Measurements from ENCODE around the gene RBPJL.

The RBPJL gene

GRCh38 chr20:45294003-45294368 lies 12.7 kb upstream of the RBPJL start:
- DNase-seq, result no peak

GRCh38 chr20:45294659-45295058 lies 12.0 kb upstream of the RBPJL start:
- no peak for DNase-seq

- no peak for DNase-seq
Observed at GRCh38 chr20:45297786-45298497, 8.7 kb upstream of the RBPJL start.

- no peak for DNase-seq
Observed at GRCh38 chr20:45299786-45300185, 6.9 kb upstream of the RBPJL start.

GRCh38 chr20:45300961-45301360 lies 5.7 kb upstream of the RBPJL start:
- DNase-seq, result no peak

- DNase-seq, result no peak
Observed at GRCh38 chr20:45301824-45302271, 4.8 kb upstream of the RBPJL start.

- no peak for DNase-seq
Observed at GRCh38 chr20:45303586-45304463, 2.8 kb upstream of the RBPJL start.

GRCh38 chr20:45304464-45304999 lies 2.1 kb upstream of the RBPJL start:
- DNase-seq, result no peak

GRCh38 chr20:45305262-45305661 lies 1.4 kb upstream of the RBPJL start:
- DNase-seq, result no peak

- DNase-seq, result no peak
Observed at GRCh38 chr20:45307076-45307640, 518 bp downstream of the RBPJL start.

- DNase-seq, result no peak
Observed at GRCh38 chr20:45308117-45308778, 1.6 kb downstream of the RBPJL start, which contains the start of gene MATN4. MATN4 (minus strand) TSS chr20:45308299; CDS start chr20:45305582, 2,717 bp downstream.

GRCh38 chr20:45309075-45309474 lies 2.4 kb downstream of the RBPJL start:
- DNase-seq, result no peak

- DNase-seq, result peak; percentile 32
Observed at GRCh38 chr20:45311589-45312211, 5.1 kb downstream of the RBPJL start.

GRCh38 chr20:45312241-45312640 lies 5.6 kb downstream of the RBPJL start:
- no peak for DNase-seq

GRCh38 chr20:45313065-45313695 lies 6.5 kb downstream of the RBPJL start:
- DNase-seq, result no peak

GRCh38 chr20:45313943-45314342 lies 7.3 kb downstream of the RBPJL start:
- no peak for DNase-seq

GRCh38 chr20:45315672-45316071 lies 9.0 kb downstream of the RBPJL start:
- DNase-seq, result no peak

- no peak for DNase-seq
Observed at GRCh38 chr20:45316150-45317080, 9.8 kb downstream of the RBPJL start.

- no peak for DNase-seq
Observed at GRCh38 chr20:45317826-45318225, 11.2 kb downstream of the RBPJL start.

GRCh38 chr20:45318386-45318939 lies 11.8 kb downstream of the RBPJL start:
- DNase-seq, result no peak

Data from NCI-H2171 (cell line).